Brain microvascular endothelial cell (primary cell): ENCODE data around the gene BCAR3.

Source experiments
- DNase-seq: peaks from one replicate; pipeline ENCODE4 v3.0.0-alpha.2; 2020
- H3K27ac ChIP-seq: fragments of 250-450 bp; sonication (Bioruptor Pico); 2 replicates; pipeline ENCODE4 v1.5.1; 2020; ENCODE audit warnings: mild to moderate bottlenecking, moderate library complexity
- H3K27me3 ChIP-seq: fragments of 250-450 bp; sonication (Bioruptor Pico); replicated peaks from 2 replicates; pipeline ENCODE4 v1.5.1; 2020; ENCODE audit warnings: mild to moderate bottlenecking
- H3K36me3 ChIP-seq: fragments of 250-450 bp; sonication (Bioruptor Pico); replicated peaks from 2 replicates; pipeline ENCODE4 v1.5.1; 2020; ENCODE audit warnings: mild to moderate bottlenecking
- H3K4me3 ChIP-seq: 2 replicates; pipeline ENCODE4 v1.5.1; 2011; ENCODE audit warnings: low read depth, mild to moderate bottlenecking, control low read depth, low read length, moderate library complexity
- in situ Hi-C: cut with HindIII; loops from 2 replicates; pipeline ENCODE4 v1.10.0; 2017; ENCODE audit warnings: low sequenced_read_pairs, low pct_ligation_motif_present
- TF ChIP-seq, protein P1 (sequence below): IDR thresholded peaks from 2 replicates; pipeline ENCODE4 v1.5.1; 2011; ENCODE audit warnings: low read depth, mild to moderate bottlenecking, moderate library complexity, low read length, control low read depth, inconsistent platforms; ENCODE audit errors: missing control alignments

The BCAR3 gene

DNA sequence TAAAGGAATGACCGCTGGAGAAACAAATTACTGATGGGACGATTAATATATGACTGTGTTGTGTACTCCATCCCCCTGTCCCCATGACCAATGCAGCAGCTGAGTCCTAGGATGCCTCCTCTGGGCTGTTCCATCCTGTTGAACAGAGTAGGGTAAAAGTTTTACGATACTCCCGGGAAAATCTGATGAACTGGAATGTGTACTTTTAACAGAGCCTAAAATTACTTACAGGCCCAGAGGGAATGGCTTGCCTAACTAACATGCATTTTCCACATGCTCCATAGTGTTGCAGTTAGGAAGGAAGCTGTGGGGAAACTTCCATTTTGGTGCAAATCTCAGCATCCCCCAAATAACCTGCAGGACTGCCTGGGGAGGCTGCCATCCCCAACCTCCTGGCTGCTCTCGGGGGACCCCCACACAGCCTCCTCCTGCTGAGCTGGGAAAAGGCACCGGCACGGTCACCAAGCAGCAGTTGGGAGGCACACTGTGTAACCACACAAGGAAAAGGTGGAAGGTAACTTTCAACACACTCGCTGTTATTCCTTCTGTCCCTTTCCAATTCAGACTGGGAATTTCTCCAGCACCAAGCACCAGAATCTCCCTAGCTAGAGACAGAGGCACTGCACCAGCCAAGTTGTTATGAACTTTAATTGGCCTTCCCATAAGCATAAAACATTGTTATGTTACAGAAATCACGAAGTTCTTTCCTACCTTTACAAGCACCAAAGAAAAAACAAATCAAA lies 97.2 kb downstream of the BCAR3 start:
- peaks cover 48% of the 10 kb centered on the region for H3K36me3 ChIP-seq
- H3K27me3 ChIP-seq = no peaks in the 10 kb centered on the region
- in situ Hi-C loops = no loop called here
- TF ChIP-seq, protein P1, sequence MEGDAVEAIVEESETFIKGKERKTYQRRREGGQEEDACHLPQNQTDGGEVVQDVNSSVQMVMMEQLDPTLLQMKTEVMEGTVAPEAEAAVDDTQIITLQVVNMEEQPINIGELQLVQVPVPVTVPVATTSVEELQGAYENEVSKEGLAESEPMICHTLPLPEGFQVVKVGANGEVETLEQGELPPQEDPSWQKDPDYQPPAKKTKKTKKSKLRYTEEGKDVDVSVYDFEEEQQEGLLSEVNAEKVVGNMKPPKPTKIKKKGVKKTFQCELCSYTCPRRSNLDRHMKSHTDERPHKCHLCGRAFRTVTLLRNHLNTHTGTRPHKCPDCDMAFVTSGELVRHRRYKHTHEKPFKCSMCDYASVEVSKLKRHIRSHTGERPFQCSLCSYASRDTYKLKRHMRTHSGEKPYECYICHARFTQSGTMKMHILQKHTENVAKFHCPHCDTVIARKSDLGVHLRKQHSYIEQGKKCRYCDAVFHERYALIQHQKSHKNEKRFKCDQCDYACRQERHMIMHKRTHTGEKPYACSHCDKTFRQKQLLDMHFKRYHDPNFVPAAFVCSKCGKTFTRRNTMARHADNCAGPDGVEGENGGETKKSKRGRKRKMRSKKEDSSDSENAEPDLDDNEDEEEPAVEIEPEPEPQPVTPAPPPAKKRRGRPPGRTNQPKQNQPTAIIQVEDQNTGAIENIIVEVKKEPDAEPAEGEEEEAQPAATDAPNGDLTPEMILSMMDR = no peak
- H3K27ac ChIP-seq = no peak overlapping the region
- H3K4me3 ChIP-seq = no peak overlapping the region
- DNase-seq = no peak

DNA sequence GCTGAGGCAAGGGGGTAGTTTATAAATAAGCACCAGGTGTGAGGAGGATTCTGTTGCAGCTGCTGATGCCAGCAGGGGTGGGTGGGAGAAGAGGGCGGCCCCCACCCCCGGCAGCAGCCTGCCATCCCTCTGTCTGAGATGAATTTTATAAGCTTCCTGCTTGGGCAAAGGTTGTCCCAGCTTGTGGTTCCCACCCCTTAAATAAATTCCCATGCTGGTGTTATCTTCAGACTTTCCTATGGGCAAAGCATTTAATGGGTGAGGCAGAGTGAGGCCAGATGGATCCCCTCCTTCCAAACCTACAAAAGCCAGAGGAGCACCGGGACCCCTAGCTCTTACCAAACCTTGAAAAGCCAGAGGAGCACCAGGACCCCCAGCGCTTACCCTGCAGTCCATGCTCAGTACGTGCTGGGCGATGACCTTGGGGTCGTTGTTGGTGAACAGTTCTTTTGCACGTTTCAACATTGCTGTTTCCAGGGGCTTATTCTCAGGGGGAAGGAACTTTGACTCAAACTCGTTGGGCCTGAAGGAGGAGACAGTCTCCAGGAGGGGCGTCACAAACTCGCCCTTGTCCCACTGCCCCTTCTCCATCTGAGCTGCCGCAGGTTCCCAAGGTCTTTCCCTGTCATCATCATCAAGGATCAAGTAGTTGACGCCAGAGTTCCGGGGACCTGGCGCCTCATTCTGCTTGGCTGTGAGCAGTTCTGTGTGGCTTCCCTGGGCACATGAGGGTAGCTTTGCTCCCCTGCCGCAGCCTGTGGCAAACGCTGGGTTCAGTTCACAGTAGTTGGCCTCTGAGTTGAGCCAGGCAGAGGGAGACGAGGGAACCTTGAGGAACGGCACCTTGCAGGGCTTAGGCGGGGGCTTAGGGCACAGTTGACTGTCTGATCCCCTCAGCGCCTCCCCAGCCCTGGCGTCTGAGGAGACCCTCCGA lies 99.5 kb downstream of the BCAR3 start:
- Histone ChIP-seq H3K4me3 (no peak overlapping the region), H3K36me3 (peaks cover 49% of the 10 kb centered on the region), H3K27ac (no peak overlapping the region), H3K27me3 (no peaks in the 10 kb centered on the region)
- TF ChIP-seq, protein P1 = no peak
- DNase-seq = no peak
- in situ Hi-C loops = no loop called here

DNA sequence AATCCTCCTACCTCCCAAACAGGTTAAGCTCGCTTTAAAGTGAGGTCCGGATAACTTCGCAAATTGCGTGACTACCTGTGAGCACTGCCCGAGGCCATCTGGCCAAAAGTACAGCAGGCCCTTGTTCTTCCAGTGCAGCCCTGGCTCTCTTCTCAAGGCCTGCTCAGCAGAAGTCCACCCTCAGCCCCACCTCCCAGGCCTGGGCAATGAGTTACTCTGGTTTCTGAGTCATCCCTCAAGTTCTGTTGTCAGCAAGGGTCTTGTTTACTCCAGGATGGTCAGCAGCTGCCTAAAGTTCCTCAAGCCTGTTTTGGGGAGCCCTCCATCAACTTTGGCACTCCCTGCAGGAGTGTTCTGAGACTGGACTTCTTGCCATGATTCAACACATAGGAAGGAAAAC lies 101.7 kb downstream of the BCAR3 start:
- peak overlapping the region; percentile 34 for H3K27ac ChIP-seq
- no peaks in the 10 kb centered on the region for H3K27me3 ChIP-seq
- H3K4me3 ChIP-seq = no peak overlapping the region
- in situ Hi-C loops = no loop called here
- TF ChIP-seq, protein P1 = no peak
- H3K36me3 ChIP-seq = peaks cover 52% of the 10 kb centered on the region
- DNase-seq = peak; percentile 74

DNA sequence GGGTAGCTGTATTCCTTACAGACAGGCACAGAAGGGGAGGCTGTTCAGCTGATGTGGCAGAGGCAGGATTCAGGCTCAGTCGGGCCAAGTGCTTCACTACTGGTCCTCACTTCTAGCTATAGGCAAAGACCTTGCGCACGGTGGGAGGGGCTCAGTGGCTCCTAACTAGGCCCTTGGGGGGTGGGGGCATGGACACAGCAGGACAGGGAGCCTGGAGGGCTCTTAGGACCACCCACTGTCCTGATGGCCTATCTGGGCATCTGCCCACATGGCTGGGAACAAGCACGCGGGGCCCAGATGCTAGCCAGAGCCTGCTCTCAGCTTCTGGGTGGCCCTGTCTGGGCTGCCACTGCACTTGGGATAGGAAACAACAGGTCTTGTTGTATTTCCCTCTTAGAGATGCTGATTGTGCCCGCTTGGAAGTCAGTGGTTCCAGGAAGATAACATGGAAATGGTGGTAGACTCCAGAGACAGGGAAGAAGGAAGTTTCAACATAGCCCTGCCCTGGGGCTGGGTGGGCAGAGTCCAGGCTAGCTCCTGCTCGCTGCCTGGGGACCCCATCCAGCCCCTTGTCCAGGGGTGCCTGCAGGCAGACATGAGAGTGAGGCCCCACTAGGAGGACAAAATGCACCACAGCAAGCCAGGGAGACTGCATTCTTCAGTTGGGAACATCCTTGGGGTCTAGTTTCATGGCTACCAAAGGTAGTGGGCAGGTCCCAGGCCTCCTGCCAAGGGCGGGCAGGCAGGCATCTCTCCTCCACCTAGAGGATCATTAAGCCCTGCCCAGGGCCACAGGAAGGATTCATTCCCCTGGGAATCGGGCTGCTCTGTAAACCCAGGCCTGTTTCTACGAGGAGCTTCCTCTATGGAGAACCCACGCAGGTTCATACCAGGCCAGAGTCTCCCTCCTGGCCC lies 102.5 kb downstream of the BCAR3 start:
- no peak for DNase-seq
- Histone ChIP-seq H3K27ac (peak overlapping the region; percentile 34), H3K27me3 (no peaks in the 10 kb centered on the region), H3K36me3 (peaks cover 59% of the 10 kb centered on the region), H3K4me3 (no peak overlapping the region)
- TF ChIP-seq, protein P1 = no peak
- in situ Hi-C loops = no loop called here

DNA sequence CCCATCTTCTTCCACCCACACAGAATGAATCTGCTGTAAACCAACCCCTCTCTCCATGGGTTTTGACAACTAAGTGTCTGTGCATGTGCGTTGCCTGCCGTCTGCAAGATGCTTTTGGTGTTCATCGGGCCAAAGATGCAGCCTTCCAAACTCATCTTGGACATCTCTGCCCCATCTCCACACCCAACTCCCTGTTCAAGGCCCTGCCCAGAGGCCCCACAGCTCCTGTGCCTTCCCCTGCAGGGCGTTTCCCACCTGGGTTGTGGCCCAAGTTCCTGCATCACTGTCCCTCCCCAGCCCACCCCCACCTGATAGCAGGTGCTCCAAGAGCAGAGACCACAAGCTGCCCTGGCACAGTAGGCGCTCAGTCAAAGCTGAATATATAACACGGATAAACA lies 103.2 kb downstream of the BCAR3 start:
- DNase-seq = no peak
- Histone ChIP-seq H3K27ac (no peak overlapping the region), H3K4me3 (no peak overlapping the region), H3K27me3 (no peaks in the 10 kb centered on the region), H3K36me3 (peaks cover 59% of the 10 kb centered on the region)
- TF ChIP-seq, protein P1 = no peak
- in situ Hi-C loops = no loop called here
